RWPE1 (cell line): ENCODE measurements around the gene SPEF1.

Source experiments
- CTCF ChIA-PET: fragments of 350-600 bp; sonication (Branson Sonifier 250); formaldehyde crosslinking; extraction: SDS; loops from one replicate; lab custom pipeline; 2021; lab: Yijun Ruan, JAX
- POLR2A ChIA-PET: fragments of 400-600 bp; formaldehyde crosslinking; extraction: SDS; loops from one replicate; lab custom pipeline; 2020; ENCODE audit warnings: antibody characterized with exemption; ENCODE audit not compliant: low non-redundant PET; lab: Yijun Ruan, JAX
- DNase-seq: peaks from one replicate; pipeline ENCODE4 v3.0.0; 2012; ENCODE audit warnings: low spot score
- H3K27ac ChIP-seq: fragments of 450-650 bp; 2 replicates; pipeline ENCODE4 v1.5.1; 2017
- CTCF ChIP-seq: fragments of 450-650 bp; conservative IDR thresholded peaks from 2 replicates; pipeline ENCODE4 v1.5.1; 2017; ENCODE audit warnings: low read depth, mild to moderate bottlenecking

Gene SPEF1

GRCh38 chr20:3801846-3802245, 20.6 kb upstream of the SPEF1 start:
- peak overlapping the region; percentile 100 for H3K27ac ChIP-seq
- ChIA-PET CTCF (no interaction called here), POLR2A (no interaction called here)
- no peak for TF ChIP-seq CTCF
- DNase-seq = no peak

- ChIA-PET CTCF (interaction anchor here (2.5 kb wide), 1 partner anchor 17 kb away, joined by 10 read pairs; no protein-coding TSS in a partner anchor), POLR2A (no interaction called here)
- TF ChIP-seq CTCF = no peak
- DNase-seq = no peak
- peak overlapping the region; percentile 100 for H3K27ac ChIP-seq
These were observed 20.1 kb upstream of the SPEF1 start for GRCh38 chr20:3801299-3801698.

- ChIA-PET POLR2A (no interaction called here), CTCF (interaction anchor here (2.5 kb wide), 1 partner anchor 18 kb away, joined by 10 read pairs; no protein-coding TSS in a partner anchor)
- no peak for TF ChIP-seq CTCF
- no peak for DNase-seq
- H3K27ac ChIP-seq = peak overlapping the region; percentile 100
These were observed 19.6 kb upstream of the SPEF1 start for GRCh38 chr20:3800878-3801260.

- DNase-seq = no peak
- no peak for TF ChIP-seq CTCF
- H3K27ac ChIP-seq = peak overlapping the region; percentile 100
- CTCF ChIA-PET = interaction anchor here (2.5 kb wide), 1 partner anchor 18 kb away, joined by 10 read pairs; no protein-coding TSS in a partner anchor
- POLR2A ChIA-PET = no interaction called here
These were observed 19.1 kb upstream of the SPEF1 start for GRCh38 chr20:3800256-3800877.

- H3K27ac ChIP-seq = peak overlapping the region; percentile 100
- CTCF ChIA-PET = interaction anchor here (2.5 kb wide), 1 partner anchor 20 kb away, joined by 10 read pairs; no protein-coding TSS in a partner anchor
- POLR2A ChIA-PET = no interaction called here
- no peak for TF ChIP-seq CTCF
- no peak for DNase-seq
These were observed 17.6 kb upstream of the SPEF1 start for GRCh38 chr20:3798908-3799248.

GRCh38 chr20:3798373-3798768, 17.1 kb upstream of the SPEF1 start:
- CTCF ChIA-PET = interaction anchor here (0.7 kb wide), 1 partner anchor 139 kb away, joined by 6 read pairs; no protein-coding TSS in a partner anchor
- TF ChIP-seq CTCF = no peak
- peak overlapping the region; percentile 100 for H3K27ac ChIP-seq

More at GRCh38 chr20:3798373-3798768, 17.1 kb upstream of the SPEF1 start:
- no peak for DNase-seq
- POLR2A ChIA-PET = no interaction called here
